Adipocyte (in vitro differentiated cells): ENCODE measurements around the gene ELAVL2.

Source experiments
- DNase-seq: peaks from one replicate; pipeline ENCODE4 v3.0.0-alpha.2; 2015; ENCODE audit warnings: low read depth
- H3K27me3 ChIP-seq: replicated peaks from 2 replicates; pipeline ENCODE4 v1.7.0; 2013; ENCODE audit warnings: mild to moderate bottlenecking, low read length, moderate library complexity; ENCODE audit not compliant: control insufficient read depth, insufficient read depth
- H3K36me3 ChIP-seq: 2 replicates; pipeline ENCODE4 v1.7.0; 2013; ENCODE audit warnings: low read length, mild to moderate bottlenecking, moderate library complexity; ENCODE audit not compliant: control insufficient read depth, insufficient read depth, severe bottlenecking
- H3K4me1 ChIP-seq: 2 replicates; pipeline ENCODE4 v1.7.0; 2013; ENCODE audit warnings: mild to moderate bottlenecking, low read length, moderate library complexity; ENCODE audit not compliant: control insufficient read depth, insufficient read depth
- H3K4me3 ChIP-seq: 2 replicates; pipeline ENCODE4 v1.7.0; 2013; ENCODE audit warnings: mild to moderate bottlenecking, low read length, moderate library complexity
- H3K9ac ChIP-seq: 2 replicates; pipeline ENCODE4 v1.7.0; 2013; ENCODE audit warnings: mild to moderate bottlenecking, low read length, moderate library complexity
- H3K9me3 ChIP-seq: 2 replicates; pipeline ENCODE4 v1.7.0; 2013; ENCODE audit warnings: mild to moderate bottlenecking, low read length, moderate library complexity; ENCODE audit not compliant: control insufficient read depth

Gene ELAVL2

DNA sequence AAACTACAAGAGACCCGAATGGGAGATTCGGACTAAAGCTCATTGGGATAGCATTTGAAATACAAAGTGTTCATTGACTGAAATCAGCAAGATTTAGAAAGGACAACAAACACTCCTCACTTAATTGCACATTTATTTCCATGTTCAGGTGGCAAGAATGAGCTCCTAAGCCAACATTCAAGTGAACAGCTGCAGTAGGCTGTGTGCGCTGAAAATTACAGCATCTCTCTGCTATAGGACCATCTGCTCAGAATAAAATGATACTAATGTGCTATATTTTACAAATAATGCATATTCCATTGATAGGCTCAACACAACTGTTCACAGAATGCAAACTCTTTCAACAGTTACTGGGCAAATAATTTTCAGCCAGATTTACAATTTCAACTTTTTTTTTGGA, 61.8 kb downstream of the ELAVL2 start:
- Histone ChIP-seq H3K9me3 (no peaks in the 10 kb centered on the region), H3K9ac (no peak overlapping the region), H3K4me3 (no peak overlapping the region), H3K36me3 (no peaks in the 10 kb centered on the region), H3K4me1 (no peaks in the 10 kb centered on the region), H3K27me3 (no peaks in the 10 kb centered on the region)
- DNase-seq: no peak

DNA sequence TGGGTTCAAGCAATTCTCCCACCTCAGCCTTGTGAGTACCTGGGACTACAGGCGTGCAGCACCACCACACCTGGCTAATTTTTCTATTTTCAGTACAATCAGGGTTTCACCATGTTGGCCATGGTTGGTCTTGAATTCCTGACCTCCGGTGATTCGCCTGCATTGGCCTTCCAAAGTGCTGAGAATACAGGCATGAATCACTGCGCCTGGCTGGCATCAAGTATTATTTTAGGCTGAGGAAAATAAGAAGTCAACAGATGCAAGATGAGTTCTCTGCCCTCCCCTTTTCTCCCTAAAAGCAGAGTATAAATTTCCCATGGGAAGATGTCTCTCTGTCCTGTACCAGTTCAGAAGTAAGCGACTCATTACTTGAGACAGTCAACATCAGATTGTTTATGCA, 71.5 kb downstream of the ELAVL2 start:
- Histone ChIP-seq H3K27me3 (no peaks in the 10 kb centered on the region), H3K9ac (no peak overlapping the region), H3K4me1 (no peaks in the 10 kb centered on the region), H3K36me3 (no peaks in the 10 kb centered on the region), H3K9me3 (no peaks in the 10 kb centered on the region), H3K4me3 (no peak overlapping the region)
- peak; percentile 15 for DNase-seq

DNA sequence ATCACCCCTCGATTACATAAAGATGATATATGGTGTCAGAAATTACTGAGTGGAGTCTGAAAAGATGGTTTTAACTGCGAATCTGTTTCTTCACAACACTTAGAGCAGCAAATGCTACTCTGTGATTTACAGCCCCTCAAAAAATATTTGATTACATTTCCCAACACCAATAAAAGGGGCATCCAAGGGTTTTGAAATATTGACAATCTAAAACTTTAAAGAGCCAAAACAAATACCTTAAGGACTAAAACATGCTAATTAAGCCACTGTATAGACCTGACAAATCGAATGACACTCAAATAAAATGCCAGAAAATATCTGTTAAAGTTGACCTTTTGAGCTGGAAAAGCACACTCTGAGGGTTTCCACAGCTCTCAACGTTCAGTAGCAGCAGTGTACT, 73.2 kb downstream of the ELAVL2 start:
- no peak for DNase-seq
- no peak overlapping the region for H3K9ac ChIP-seq

DNA sequence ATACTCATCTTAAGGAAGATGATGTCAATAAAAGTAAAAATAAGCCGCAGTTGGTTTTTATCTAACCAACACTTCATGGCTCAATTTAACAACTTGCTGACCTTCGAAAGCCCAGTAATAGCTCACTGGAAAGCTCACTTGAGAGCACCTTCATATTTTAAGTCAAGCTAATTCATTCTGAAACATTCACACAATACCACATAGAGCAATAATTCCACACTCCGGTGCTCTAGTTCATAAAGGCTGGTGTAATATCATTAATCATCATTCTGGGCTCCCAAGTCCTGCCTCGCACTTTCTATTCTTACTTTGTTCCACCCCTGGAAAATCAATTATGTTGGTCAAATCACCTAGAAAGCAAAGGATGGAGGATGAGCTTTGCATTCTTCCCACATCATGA, 74.4 kb downstream of the ELAVL2 start:
- H3K9me3 ChIP-seq: no peaks in the 10 kb centered on the region
- H3K4me3 ChIP-seq: no peak overlapping the region
- H3K4me1 ChIP-seq: no peaks in the 10 kb centered on the region
- H3K36me3 ChIP-seq: no peaks in the 10 kb centered on the region
- no peaks in the 10 kb centered on the region for H3K27me3 ChIP-seq
- no peak for DNase-seq
- no peak overlapping the region for H3K9ac ChIP-seq

More for the DNA sequence above, 73.2 kb downstream of the ELAVL2 start:
- Histone ChIP-seq H3K9me3 (no peaks in the 10 kb centered on the region), H3K36me3 (no peaks in the 10 kb centered on the region), H3K4me3 (no peak overlapping the region), H3K4me1 (no peaks in the 10 kb centered on the region), H3K27me3 (no peaks in the 10 kb centered on the region)

DNA sequence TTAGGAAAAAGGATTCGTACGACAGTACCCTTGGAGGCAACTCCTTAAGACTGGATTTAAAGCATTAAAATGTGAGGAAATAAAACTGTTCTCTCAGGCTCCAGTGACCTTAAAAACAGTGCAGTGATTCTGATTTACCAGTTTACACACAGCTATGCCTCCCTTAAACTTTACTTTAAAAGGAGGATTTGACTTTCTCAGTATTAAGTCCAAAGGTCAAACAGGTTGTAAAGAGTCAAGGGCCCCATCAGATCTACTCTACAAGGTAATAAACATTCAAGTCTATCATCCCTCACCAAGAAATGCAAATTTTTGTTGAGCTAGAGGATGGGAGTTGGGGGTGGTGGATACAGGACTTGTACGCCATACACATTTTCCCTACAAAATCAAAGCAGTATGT, 75.2 kb downstream of the ELAVL2 start:
- Histone ChIP-seq H3K27me3 (no peaks in the 10 kb centered on the region), H3K36me3 (no peaks in the 10 kb centered on the region), H3K9ac (no peak overlapping the region), H3K4me1 (no peaks in the 10 kb centered on the region), H3K4me3 (no peak overlapping the region), H3K9me3 (no peaks in the 10 kb centered on the region)
- no peak for DNase-seq

DNA sequence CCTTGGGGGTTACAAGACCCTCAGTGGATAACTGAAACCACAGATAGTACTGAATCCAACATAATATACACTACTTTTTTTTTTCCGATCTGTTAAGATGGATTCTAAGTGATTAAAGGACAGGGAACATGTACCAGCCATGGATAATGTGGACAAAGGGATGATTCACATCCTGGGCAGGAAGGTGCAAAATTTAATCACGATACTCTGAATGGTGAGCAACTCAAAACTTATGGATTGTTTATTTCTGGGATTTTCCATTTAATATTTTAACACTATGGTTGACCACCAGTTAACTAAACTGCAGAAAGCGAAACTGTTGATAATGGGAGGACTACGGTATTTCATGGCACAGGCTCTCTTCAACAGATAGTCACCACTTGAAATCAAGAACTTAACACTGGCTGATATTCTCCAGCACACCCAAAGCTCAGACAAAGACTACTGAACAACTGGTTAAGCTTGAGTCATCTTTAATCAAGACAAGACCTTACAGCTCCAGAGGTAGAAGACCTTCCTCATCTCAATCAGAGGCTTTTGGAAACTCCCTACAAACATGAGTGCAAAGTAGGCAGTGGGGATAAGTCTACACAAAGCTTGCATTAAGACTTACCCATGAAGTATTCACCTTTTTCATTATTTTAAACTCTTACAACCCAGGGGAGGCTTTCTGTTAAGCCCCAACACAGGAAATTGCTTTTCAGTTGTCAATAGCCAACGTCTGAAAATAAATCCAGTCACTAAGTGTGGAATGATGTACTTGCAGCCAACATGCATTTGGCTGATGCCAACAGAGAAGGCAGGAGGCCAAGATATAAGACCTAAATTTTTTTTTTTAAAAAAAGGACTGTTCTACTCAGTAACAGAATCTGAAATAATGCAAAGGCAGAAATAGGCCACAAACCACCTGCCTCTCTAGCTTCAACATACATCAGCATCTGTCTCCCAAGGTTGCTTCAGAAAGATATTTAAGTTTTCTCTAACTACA, 78.7 kb downstream of the ELAVL2 start:
- Histone ChIP-seq H3K4me3 (no peak overlapping the region), H3K9ac (no peak overlapping the region), H3K9me3 (no peaks in the 10 kb centered on the region), H3K27me3 (no peaks in the 10 kb centered on the region), H3K36me3 (no peaks in the 10 kb centered on the region), H3K4me1 (no peaks in the 10 kb centered on the region)
- no peak for DNase-seq

DNA sequence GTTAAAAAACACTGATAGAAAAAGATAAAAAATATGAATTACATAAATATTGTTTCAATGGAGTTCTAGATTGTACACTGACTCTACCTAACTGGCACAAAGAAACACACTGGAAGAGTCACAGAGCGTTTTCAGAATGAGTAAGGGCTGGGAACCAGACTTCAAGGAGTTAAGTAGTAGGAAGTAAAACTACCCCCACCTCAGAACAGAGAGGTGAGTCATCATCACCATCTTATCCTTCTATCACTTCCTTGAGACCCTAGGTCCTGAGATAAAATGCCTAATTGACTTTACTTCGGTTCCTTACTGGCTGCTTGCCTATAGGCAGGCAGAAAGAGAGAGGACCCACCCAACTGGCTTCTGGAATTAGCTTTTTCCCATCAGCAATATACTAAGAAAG, 79.7 kb downstream of the ELAVL2 start:
- no peak for DNase-seq
- Histone ChIP-seq H3K4me1 (no peaks in the 10 kb centered on the region), H3K4me3 (no peak overlapping the region), H3K9ac (no peak overlapping the region), H3K9me3 (no peaks in the 10 kb centered on the region), H3K27me3 (no peaks in the 10 kb centered on the region), H3K36me3 (no peaks in the 10 kb centered on the region)

DNA sequence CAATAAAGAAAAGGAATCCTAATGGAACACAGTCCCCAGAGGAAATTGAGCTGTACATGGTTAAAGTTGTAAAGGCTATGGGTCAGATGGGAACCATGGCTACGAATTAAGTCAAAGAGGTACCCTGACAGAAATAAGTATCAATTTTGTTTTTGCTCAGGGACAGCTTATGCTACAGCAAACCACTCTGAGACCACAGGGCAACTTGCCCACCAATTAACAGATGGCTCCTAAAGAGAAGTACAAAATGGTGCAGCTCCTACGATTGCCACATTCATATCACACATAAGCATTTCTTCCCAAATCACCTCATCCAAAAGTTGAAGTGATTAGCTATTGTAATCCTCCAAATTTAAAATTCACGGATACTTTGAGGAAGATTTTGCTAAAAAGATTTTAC, 83.0 kb downstream of the ELAVL2 start:
- Histone ChIP-seq H3K4me3 (no peak overlapping the region), H3K9ac (no peak overlapping the region), H3K27me3 (no peaks in the 10 kb centered on the region), H3K4me1 (no peaks in the 10 kb centered on the region), H3K9me3 (no peaks in the 10 kb centered on the region), H3K36me3 (no peaks in the 10 kb centered on the region)
- no peak for DNase-seq

DNA sequence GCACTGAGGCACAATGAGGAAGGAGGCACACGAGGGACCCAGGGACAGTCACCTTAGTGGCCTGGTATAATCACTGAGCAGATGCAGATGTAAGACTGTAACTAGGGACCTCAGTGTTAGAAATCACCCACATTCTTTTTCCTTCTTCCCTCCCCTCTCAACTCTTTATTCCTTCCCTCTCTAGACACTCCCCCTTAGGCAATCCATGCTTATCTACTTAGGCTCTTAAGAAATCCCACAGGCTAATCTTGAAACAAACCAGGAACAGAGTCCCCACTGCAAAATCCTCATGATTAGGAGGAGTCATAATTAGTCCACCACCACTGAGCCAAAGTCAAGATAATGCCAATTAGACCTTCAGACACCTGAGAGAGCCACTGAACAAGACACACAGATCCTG, 84.7 kb downstream of the ELAVL2 start:
- Histone ChIP-seq H3K36me3 (no peaks in the 10 kb centered on the region), H3K4me3 (no peak overlapping the region), H3K4me1 (no peaks in the 10 kb centered on the region), H3K27me3 (no peaks in the 10 kb centered on the region), H3K9ac (no peak overlapping the region), H3K9me3 (no peaks in the 10 kb centered on the region)
- DNase-seq: no peak

DNA sequence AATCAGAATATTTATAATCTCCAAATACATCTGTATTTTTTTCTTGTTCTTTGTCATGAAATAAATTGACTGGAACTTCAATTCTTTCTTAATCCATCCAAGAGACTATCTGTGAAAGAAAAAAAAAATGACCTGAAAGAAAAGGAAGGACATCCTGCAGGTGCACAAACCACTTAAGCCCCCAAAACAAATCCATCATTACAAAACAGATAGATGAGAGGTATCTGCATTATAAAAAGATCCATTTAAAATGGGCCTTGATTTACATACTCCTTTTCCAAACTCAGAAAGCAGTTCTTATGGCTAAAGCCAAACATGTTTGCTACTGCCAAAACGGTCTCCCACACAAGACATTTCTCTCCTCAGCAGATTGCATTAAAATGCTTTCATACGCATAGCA, 85.5 kb downstream of the ELAVL2 start:
- no peak for DNase-seq
- no peak overlapping the region for H3K9ac ChIP-seq
- H3K9me3 ChIP-seq: no peaks in the 10 kb centered on the region
- no peaks in the 10 kb centered on the region for H3K27me3 ChIP-seq
- no peaks in the 10 kb centered on the region for H3K36me3 ChIP-seq
- H3K4me1 ChIP-seq: no peaks in the 10 kb centered on the region
- no peak overlapping the region for H3K4me3 ChIP-seq

DNA sequence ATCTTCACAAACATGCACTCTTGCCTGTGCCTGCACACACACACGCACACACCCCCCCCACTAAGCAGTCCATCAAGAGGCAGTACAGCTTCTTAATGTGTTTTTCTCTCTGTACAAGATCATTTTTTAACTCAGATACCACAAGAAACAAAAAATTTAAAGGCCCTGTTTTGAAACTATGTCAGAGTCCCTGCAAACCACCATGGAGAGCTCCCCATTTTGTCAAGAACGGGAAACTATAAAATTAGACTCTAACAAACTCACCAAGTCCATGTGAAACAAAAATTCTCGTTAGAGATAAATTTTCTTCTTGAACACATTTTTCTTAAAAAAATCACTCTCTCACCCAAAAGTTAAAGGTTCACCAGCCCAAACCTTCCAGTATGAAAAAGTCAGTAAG, 86.3 kb downstream of the ELAVL2 start:
- H3K9ac ChIP-seq: no peak overlapping the region
- DNase-seq: no peak
- no peaks in the 10 kb centered on the region for H3K4me1 ChIP-seq
- H3K4me3 ChIP-seq: no peak overlapping the region
- no peaks in the 10 kb centered on the region for H3K27me3 ChIP-seq
- H3K9me3 ChIP-seq: no peaks in the 10 kb centered on the region
- no peaks in the 10 kb centered on the region for H3K36me3 ChIP-seq

DNA sequence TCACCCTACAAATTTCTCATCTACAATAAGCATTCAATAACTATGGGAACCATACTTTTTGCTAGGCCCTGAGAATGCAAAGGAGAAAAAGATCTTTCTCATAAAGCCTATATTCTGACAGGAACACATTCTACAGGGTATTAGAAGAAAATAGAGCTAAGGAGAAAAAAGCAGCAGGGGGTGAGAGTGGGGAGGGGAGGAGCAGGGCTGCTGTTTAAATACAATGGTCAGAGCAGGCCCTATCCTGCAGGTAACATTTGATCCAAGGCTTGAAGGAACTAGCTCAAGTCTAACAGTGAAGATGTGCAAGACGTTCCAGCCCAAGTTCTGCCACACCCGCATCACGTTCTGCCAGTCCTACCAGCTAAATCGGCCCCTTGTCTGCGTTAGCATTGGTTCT, 89.7 kb downstream of the ELAVL2 start:
- DNase-seq: no peak
- no peaks in the 10 kb centered on the region for H3K27me3 ChIP-seq
- no peaks in the 10 kb centered on the region for H3K4me1 ChIP-seq
- no peaks in the 10 kb centered on the region for H3K9me3 ChIP-seq
- H3K9ac ChIP-seq: no peak overlapping the region
- no peak overlapping the region for H3K4me3 ChIP-seq
- no peaks in the 10 kb centered on the region for H3K36me3 ChIP-seq
